NCI-H524 (cell line): Measurements from ENCODE around the gene TRH.
"Not testable (repeated sequence)": the region's sequence is repeated elsewhere in the genome, so short reads cannot be mapped to it uniquely, and the experiment has no call there.

ENCODE experiments used
- DNase-seq, 2 experiments: peaks; one replicate each; lab custom pipeline; 2025; lab: John Stamatoyannopoulos, UW

TRH gene

DNA sequence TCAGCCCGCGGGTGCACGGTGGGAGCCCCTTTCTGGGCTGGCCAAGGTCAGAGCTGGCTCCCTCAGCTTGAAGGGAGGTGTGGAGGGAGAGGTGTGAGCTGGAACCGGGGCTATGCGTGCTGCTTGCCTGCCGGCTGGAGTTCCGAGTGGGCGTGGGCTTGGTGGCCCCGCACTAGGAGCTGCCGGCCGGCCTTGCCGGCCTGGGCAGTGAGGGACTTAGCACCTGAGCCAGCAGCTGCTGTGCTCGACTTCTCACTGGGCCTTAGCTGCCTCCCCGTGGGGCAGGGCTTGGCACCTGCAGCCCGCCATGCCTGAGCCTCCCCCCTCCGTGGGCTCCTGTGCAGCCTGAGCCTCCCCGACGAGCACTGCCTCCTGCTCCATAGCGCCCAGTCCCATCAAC lies 36.0 kb downstream of the TRH start:
- DNase-seq = no peak

- peak in 1 of 2 experiments; percentile 7 for DNase-seq
These were observed 37.6 kb downstream of the TRH start for GRCh38 chr3:130012108-130012507.

- not testable (repeated sequence) for DNase-seq
These were observed 38.7 kb downstream of the TRH start for GRCh38 chr3:130013246-130013645.

DNA sequence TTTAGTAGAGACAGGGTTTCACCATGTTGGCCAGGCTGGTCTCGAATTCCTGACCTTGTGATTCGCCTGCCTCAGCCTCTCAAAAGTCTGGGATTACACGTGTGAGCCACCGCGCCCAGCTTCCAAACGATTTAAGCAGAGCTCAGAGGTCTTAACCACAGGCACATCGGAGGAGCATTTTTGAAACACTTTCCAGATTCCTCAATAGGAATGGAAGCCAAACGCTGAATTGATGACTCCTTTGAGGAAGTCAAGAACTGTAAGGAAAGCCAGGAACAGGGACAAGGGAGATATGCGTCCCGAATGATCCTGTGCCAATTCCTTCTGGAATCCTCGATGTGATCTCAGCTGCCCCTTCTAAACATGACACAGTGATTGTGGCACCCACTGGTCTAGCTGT lies 40.0 kb downstream of the TRH start:
- DNase-seq = no peak

- not testable (repeated sequence) for DNase-seq
These were observed 43.1 kb downstream of the TRH start for GRCh38 chr3:130017661-130018060.

DNA sequence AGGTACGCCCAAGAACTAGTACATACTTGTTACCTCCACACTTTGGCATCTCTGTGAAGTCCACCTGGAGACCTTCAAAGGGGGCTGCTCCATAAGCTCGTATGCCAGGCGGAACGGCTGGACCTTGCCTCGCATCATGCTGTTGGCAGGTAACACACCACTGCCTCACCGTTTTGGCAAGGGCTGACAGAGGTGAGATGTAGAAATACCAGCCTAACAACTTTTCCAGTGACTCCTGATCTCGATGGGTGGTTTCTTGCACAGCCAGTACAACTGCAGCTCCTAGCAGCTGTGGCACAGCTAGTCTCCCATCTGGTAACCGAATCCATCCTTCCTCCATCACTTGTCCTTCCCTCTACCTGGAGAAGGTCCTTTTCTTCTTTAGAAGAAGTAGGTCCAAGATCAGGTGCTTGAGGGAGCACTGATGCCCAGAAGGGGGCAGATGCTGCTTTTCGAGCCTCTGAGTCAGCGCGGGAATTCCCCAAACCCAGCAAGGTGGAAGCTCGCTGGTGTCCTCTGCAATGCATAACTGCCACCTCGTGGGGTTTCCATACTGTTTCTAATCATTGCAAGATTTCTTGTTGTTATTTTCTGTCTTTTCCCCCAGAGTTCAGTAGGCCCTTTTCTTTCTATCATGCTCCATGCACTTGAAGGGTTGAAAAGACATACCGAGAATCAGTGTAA lies 51.8 kb downstream of the TRH start:
- DNase-seq = not testable (repeated sequence)

DNA sequence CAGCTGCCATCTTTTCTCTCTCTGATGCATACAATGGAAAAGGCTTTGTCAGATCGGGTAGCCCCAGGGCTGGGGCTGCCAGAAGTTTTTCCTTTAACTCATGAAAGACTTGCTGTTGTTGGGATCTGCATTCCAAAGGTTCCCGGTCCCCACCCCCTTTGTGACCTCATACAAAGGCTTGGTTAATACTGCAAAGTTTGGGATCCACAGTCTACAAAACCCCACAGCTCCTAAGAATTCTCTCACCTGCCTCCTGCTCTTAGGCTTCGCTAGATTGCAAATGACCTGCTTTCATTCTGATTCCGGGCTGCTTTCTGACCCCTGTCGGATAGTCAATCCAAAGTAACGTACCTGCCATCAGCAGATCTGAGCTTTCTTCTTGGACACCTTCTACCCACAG lies 52.9 kb downstream of the TRH start:
- not testable (repeated sequence) for DNase-seq
